Chondrocyte (in vitro differentiated cells): ENCODE measurements around the gene HSD11B1. TPM values are rescaled to one million over a fixed set of nuclear protein-coding genes. Genes with fewer than 3 reads are reported as not detected.

Experiments used
- DNase-seq: peaks from one replicate; pipeline ENCODE4 v3.0.0; 2021; ENCODE audit warnings: mixed read lengths, low spot score
- H3K27ac Mint-ChIP-seq: one replicate; pipeline ENCODE4 v1.8.0; 2021; ENCODE audit warnings: mild to moderate bottlenecking, moderate library complexity, mixed read lengths; ENCODE audit not compliant: unreplicated experiment
- H3K27me3 Mint-ChIP-seq: 2 replicates; pipeline ENCODE4 v1.8.0; 2021; ENCODE audit warnings: low read depth, mixed read lengths
- H3K36me3 Mint-ChIP-seq: 2 replicates; pipeline ENCODE4 v1.8.0; 2021; ENCODE audit warnings: low read depth, mixed read lengths
- H3K4me1 Mint-ChIP-seq: 2 replicates; pipeline ENCODE4 v1.8.0; 2021; ENCODE audit warnings: low read depth, mild to moderate bottlenecking, mixed read lengths
- H3K4me3 Mint-ChIP-seq: one replicate; pipeline ENCODE4 v1.8.0; 2021; ENCODE audit warnings: mild to moderate bottlenecking, moderate library complexity, mixed read lengths; ENCODE audit not compliant: unreplicated experiment
- H3K9me3 Mint-ChIP-seq: 2 replicates; pipeline ENCODE4 v1.8.0; 2021; ENCODE audit warnings: low read depth, mixed read lengths
- total RNA-seq: library from RNA; stranded (reverse); gene quantifications from 3 replicates; pipeline ENCODE4 v1.2.1, GENCODE V29; 2021
- TF ChIP-seq, protein P1 (sequence below): fragments of 200-600 bp; sonication (generic); IDR thresholded peaks from 2 replicates; pipeline ENCODE4 v1.5.0; 2021; ENCODE audit warnings: antibody characterized with exemption, mild to moderate bottlenecking, moderate library complexity

Gene HSD11B1
- total RNA-seq, 1 donor from 2014 or later, result not detected

GRCh38 chr1:209661071-209661470 is 43.6 kb upstream of the HSD11B1 start:
- DNase-seq, result no peak
- H3K27ac Mint-ChIP-seq, result no peak overlapping the region
- H3K27me3 Mint-ChIP-seq, result peaks cover 7% of the 10 kb centered on the region
- no peaks in the 10 kb centered on the region for H3K4me1 Mint-ChIP-seq
- no peaks in the 10 kb centered on the region for H3K36me3 Mint-ChIP-seq
- H3K9me3 Mint-ChIP-seq, result no peaks in the 10 kb centered on the region
- H3K4me3 Mint-ChIP-seq, result no peak overlapping the region
- TF ChIP-seq, protein P1, sequence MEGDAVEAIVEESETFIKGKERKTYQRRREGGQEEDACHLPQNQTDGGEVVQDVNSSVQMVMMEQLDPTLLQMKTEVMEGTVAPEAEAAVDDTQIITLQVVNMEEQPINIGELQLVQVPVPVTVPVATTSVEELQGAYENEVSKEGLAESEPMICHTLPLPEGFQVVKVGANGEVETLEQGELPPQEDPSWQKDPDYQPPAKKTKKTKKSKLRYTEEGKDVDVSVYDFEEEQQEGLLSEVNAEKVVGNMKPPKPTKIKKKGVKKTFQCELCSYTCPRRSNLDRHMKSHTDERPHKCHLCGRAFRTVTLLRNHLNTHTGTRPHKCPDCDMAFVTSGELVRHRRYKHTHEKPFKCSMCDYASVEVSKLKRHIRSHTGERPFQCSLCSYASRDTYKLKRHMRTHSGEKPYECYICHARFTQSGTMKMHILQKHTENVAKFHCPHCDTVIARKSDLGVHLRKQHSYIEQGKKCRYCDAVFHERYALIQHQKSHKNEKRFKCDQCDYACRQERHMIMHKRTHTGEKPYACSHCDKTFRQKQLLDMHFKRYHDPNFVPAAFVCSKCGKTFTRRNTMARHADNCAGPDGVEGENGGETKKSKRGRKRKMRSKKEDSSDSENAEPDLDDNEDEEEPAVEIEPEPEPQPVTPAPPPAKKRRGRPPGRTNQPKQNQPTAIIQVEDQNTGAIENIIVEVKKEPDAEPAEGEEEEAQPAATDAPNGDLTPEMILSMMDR, result no peak

GRCh38 chr1:209662879-209663327 is 41.7 kb upstream of the HSD11B1 start:
- Mint-ChIP-seq H3K4me3 (no peak overlapping the region), H3K36me3 (no peaks in the 10 kb centered on the region), H3K27ac (no peak overlapping the region), H3K4me1 (no peaks in the 10 kb centered on the region), H3K27me3 (peaks cover 7% of the 10 kb centered on the region), H3K9me3 (no peaks in the 10 kb centered on the region)
- TF ChIP-seq, protein P1, result no peak
- no peak for DNase-seq

GRCh38 chr1:209667103-209667502 is 37.5 kb upstream of the HSD11B1 start:
- no peak for DNase-seq
- Mint-ChIP-seq H3K36me3 (peaks cover 4% of the 10 kb centered on the region), H3K9me3 (peaks cover 5% of the 10 kb centered on the region), H3K27me3 (peaks cover 18% of the 10 kb centered on the region), H3K27ac (no peak overlapping the region), H3K4me1 (no peaks in the 10 kb centered on the region), H3K4me3 (no peak overlapping the region)
- TF ChIP-seq, protein P1, result no peak

DNA sequence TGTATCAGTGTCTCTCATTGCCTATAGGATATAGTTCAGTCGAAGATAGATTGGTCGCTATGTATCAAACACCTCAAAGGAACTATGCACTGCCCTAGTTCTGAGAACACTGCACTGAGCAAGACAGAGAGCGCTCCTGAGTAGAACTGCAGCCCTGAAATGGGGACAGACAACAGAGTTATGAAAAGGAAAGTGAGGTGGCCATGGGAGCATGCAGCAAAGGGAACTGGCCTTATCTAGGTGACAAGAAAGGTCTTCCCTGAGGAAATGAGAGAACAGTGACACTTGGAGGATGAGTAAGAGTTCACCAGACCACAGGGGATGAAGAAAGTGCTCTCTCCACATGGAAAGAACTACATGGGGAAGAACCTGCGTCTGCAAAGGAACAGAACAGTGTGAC is 36.9 kb upstream of the HSD11B1 start:
- peaks cover 5% of the 10 kb centered on the region for H3K9me3 Mint-ChIP-seq
- TF ChIP-seq, protein P1, result no peak
- DNase-seq, result no peak
- no peak overlapping the region for H3K27ac Mint-ChIP-seq
- H3K4me1 Mint-ChIP-seq, result no peaks in the 10 kb centered on the region
- peaks cover 18% of the 10 kb centered on the region for H3K27me3 Mint-ChIP-seq
- H3K36me3 Mint-ChIP-seq, result peaks cover 4% of the 10 kb centered on the region
- no peak overlapping the region for H3K4me3 Mint-ChIP-seq

GRCh38 chr1:209670441-209671082 is 34.1 kb upstream of the HSD11B1 start:
- peaks cover 28% of the 10 kb centered on the region for H3K27me3 Mint-ChIP-seq
- H3K9me3 Mint-ChIP-seq, result peaks cover 5% of the 10 kb centered on the region
- H3K36me3 Mint-ChIP-seq, result peaks cover 4% of the 10 kb centered on the region
- TF ChIP-seq, protein P1, result no peak
- H3K4me1 Mint-ChIP-seq, result peaks cover 19% of the 10 kb centered on the region
- H3K27ac Mint-ChIP-seq, result no peak overlapping the region
- no peak overlapping the region for H3K4me3 Mint-ChIP-seq
- no peak for DNase-seq
